ENCODE results near the gene TMEM204. TPM values are rescaled to one million over a fixed set of nuclear protein-coding genes. Genes with fewer than 3 reads are reported as not detected.

TMEM204 gene
- total RNA-seq, 3 donors from 2014 or later (not counting 1 experiment from before 2014, with no cell fraction given), result 3.3 to 14.1 (median 7.8) TPM

GRCh38 chr16:1548727-1549126, 15.3 kb downstream of the TMEM204 start:
- Mint-ChIP-seq H3K36me3 (no peaks in the 10 kb centered on the region), H3K27ac (no peak overlapping the region), H3K4me3 (no peak overlapping the region), H3K9me3 (no peaks in the 10 kb centered on the region), H3K4me1 (peaks cover 2 to 10% of the 10 kb centered on the region in 2 donors), H3K27me3 (ENCODE audit: low read depth in 2 of 2) (no peaks in the 10 kb centered on the region)
- Histone ChIP-seq H3K36me3 (ENCODE audit: control insufficient read depth, insufficient read depth, low read length) (peaks cover 7% of the 10 kb centered on the region), H3K27ac (ENCODE audit: low read length) (no peak overlapping the region), H3K4me1 (ENCODE audit: control insufficient read depth, insufficient read depth, low read length) (peaks cover 7% of the 10 kb centered on the region), H3K27me3 (ENCODE audit: control insufficient read depth, insufficient read depth, low read length) (no peaks in the 10 kb centered on the region), H3K4me3 (ENCODE audit: low read length) (no peak overlapping the region), H3K9me3 (ENCODE audit: control insufficient read depth, insufficient read depth, low read length) (no peaks in the 10 kb centered on the region)
- ATAC-seq (no peak), DNase-seq (no peak)
- 94% methylated on average over 23 of the region's 23 CpGs for WGBS (ENCODE audit: insufficient coverage)
- no peak for TF ChIP-seq CTCF (IDR thresholded peaks at IDR 0.05)
- intact Hi-C loops (cut with micrococcal nuclease), result no loop called here

- Mint-ChIP-seq H3K4me1 (peaks cover 0 to 8% of the 10 kb centered on the region in 2 donors), H3K36me3 (no peaks in the 10 kb centered on the region), H3K9me3 (no peaks in the 10 kb centered on the region), H3K27me3 (ENCODE audit: low read depth in 2 of 2) (no peaks in the 10 kb centered on the region), H3K27ac (peak overlapping the region in 1 of 2 donors; percentile 3), H3K4me3 (no peak overlapping the region)
- Histone ChIP-seq H3K27ac (ENCODE audit: low read length) (no peak overlapping the region), H3K9me3 (ENCODE audit: control insufficient read depth, insufficient read depth, low read length) (no peaks in the 10 kb centered on the region), H3K27me3 (ENCODE audit: control insufficient read depth, insufficient read depth, low read length) (no peaks in the 10 kb centered on the region), H3K4me3 (ENCODE audit: low read length) (no peak overlapping the region), H3K4me1 (ENCODE audit: control insufficient read depth, insufficient read depth, low read length) (no peaks in the 10 kb centered on the region), H3K36me3 (ENCODE audit: control insufficient read depth, insufficient read depth, low read length) (peaks cover 8% of the 10 kb centered on the region)
- DNase-seq, result no peak
- ATAC-seq, result no peak
- WGBS (ENCODE audit: insufficient coverage), result 94% methylated on average over 8 of the region's 8 CpGs
- intact Hi-C loops (cut with micrococcal nuclease), result no loop called here
- TF ChIP-seq CTCF (IDR thresholded peaks at IDR 0.05), result no peak
These were observed 16.6 kb downstream of the TMEM204 start for GRCh38 chr16:1550069-1550468.

- no peak for TF ChIP-seq CTCF (IDR thresholded peaks at IDR 0.05)
- Mint-ChIP-seq H3K27me3 (ENCODE audit: low read depth in 2 of 2) (no peaks in the 10 kb centered on the region), H3K36me3 (no peaks in the 10 kb centered on the region), H3K9me3 (no peaks in the 10 kb centered on the region), H3K4me3 (no peak overlapping the region), H3K4me1 (peaks cover 0 to 8% of the 10 kb centered on the region in 2 donors), H3K27ac (peak overlapping the region in 1 of 2 donors; percentile 3)
- no peak for DNase-seq
- no peak overlapping the region for H3K27ac ChIP-seq (ENCODE audit: low read length)
- no peak for ATAC-seq
- no peaks in the 10 kb centered on the region for H3K27me3 ChIP-seq (ENCODE audit: control insufficient read depth, insufficient read depth, low read length)
- H3K9me3 ChIP-seq (ENCODE audit: control insufficient read depth, insufficient read depth, low read length), result no peaks in the 10 kb centered on the region
- peaks cover 14% of the 10 kb centered on the region for H3K36me3 ChIP-seq (ENCODE audit: control insufficient read depth, insufficient read depth, low read length)
- H3K4me1 ChIP-seq (ENCODE audit: control insufficient read depth, insufficient read depth, low read length), result no peaks in the 10 kb centered on the region
- 97% methylated on average over 15 of the region's 15 CpGs for WGBS (ENCODE audit: insufficient coverage)
- intact Hi-C loops (cut with micrococcal nuclease), result no loop called here
- H3K4me3 ChIP-seq (ENCODE audit: low read length), result no peak overlapping the region
These were observed 17.2 kb downstream of the TMEM204 start for GRCh38 chr16:1550696-1551095.

GRCh38 chr16:1551166-1551565, 17.7 kb downstream of the TMEM204 start:
- H3K4me1 Mint-ChIP-seq, result peaks cover 0 to 8% of the 10 kb centered on the region in 2 donors
- no peaks in the 10 kb centered on the region for H3K36me3 Mint-ChIP-seq

More at GRCh38 chr16:1551166-1551565, 17.7 kb downstream of the TMEM204 start:
- H3K27me3 ChIP-seq (ENCODE audit: control insufficient read depth, insufficient read depth, low read length), result no peaks in the 10 kb centered on the region
- H3K9me3 Mint-ChIP-seq, result no peaks in the 10 kb centered on the region
- no peaks in the 10 kb centered on the region for H3K27me3 Mint-ChIP-seq (ENCODE audit: low read depth in 2 of 2)
- no peak overlapping the region for H3K27ac ChIP-seq (ENCODE audit: low read length)
- no peak for TF ChIP-seq CTCF (IDR thresholded peaks at IDR 0.05)
- no peak overlapping the region for H3K4me3 ChIP-seq (ENCODE audit: low read length)
- no peaks in the 10 kb centered on the region for H3K4me1 ChIP-seq (ENCODE audit: control insufficient read depth, insufficient read depth, low read length)
- no peak overlapping the region for H3K27ac Mint-ChIP-seq
- peaks cover 14% of the 10 kb centered on the region for H3K36me3 ChIP-seq (ENCODE audit: control insufficient read depth, insufficient read depth, low read length)
- intact Hi-C loops (cut with micrococcal nuclease), result no loop called here
- H3K4me3 Mint-ChIP-seq, result no peak overlapping the region
- H3K9me3 ChIP-seq (ENCODE audit: control insufficient read depth, insufficient read depth, low read length), result no peaks in the 10 kb centered on the region
- ATAC-seq (no peak), DNase-seq (no peak)
- WGBS (ENCODE audit: insufficient coverage), result 94% methylated on average over 12 of the region's 12 CpGs

Measured in natural killer cell (primary cell).